GM12892 (cell line): ENCODE measurements around the gene NOX4.

Experiments used
- POLR2A ChIP-seq: IDR thresholded peaks from 2 replicates; pipeline ENCODE4 v1.6.1; 2011; ENCODE audit warnings: low read depth, low read length, control low read depth
- POLR2AphosphoS5 ChIP-seq: IDR thresholded peaks from 2 replicates; pipeline ENCODE4 v1.6.1; 2011; ENCODE audit warnings: low read depth, low read length, control low read depth

- TF ChIP-seq POLR2AphosphoS5 (no peak), POLR2A (no peak)
Observed at GRCh38 chr11:89490981-89491690, at the start of gene NOX4.
